Astrocyte of the spinal cord (primary cell): ENCODE results near the gene PKD2L1.

Experiments used
- DNase-seq: peaks from one replicate; pipeline ENCODE4 v3.0.0; 2011; ENCODE audit warnings: low read depth, low spot score
- H3K4me3 ChIP-seq: 2 replicates; pipeline ENCODE4 v1.5.1; 2011; ENCODE audit warnings: low read depth, mild to moderate bottlenecking, low read length, moderate library complexity
- in situ Hi-C: cut with HindIII; loops from 2 replicates; pipeline ENCODE4 v1.10.0; 2017; ENCODE audit warnings: low sequenced_read_pairs
- TF ChIP-seq, protein P1 (sequence below): IDR thresholded peaks from 2 replicates; pipeline ENCODE4 v1.5.1; 2012; ENCODE audit warnings: low read depth, mild to moderate bottlenecking, low read length, inconsistent platforms

Gene PKD2L1

DNA sequence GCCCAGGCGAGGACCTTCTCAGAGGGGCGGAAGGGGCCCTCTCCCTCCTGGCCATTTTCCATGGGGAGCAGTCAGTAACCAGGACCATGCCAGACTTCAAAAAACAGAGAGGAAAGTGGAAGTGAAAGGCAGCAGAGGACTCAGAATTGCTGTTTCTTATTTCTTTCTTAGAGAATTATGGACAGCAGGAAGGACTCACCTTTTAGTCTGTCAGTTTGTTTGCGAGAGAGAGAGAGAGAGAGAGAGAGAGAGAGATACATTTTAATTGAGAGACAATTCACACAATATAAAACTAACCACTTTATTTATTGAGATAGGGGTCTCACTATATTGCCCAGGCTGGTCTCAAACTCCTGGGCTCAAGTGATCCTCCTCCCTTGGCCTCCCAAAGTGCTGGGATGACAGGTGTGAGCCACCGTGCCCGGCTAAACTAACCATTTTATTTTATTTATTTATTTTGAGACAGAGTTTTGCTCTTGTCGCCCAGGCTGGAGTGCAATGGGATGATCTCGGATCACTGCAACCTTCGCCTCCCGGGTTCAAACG is 41.5 kb upstream of the PKD2L1 start:
- TF ChIP-seq, protein P1, sequence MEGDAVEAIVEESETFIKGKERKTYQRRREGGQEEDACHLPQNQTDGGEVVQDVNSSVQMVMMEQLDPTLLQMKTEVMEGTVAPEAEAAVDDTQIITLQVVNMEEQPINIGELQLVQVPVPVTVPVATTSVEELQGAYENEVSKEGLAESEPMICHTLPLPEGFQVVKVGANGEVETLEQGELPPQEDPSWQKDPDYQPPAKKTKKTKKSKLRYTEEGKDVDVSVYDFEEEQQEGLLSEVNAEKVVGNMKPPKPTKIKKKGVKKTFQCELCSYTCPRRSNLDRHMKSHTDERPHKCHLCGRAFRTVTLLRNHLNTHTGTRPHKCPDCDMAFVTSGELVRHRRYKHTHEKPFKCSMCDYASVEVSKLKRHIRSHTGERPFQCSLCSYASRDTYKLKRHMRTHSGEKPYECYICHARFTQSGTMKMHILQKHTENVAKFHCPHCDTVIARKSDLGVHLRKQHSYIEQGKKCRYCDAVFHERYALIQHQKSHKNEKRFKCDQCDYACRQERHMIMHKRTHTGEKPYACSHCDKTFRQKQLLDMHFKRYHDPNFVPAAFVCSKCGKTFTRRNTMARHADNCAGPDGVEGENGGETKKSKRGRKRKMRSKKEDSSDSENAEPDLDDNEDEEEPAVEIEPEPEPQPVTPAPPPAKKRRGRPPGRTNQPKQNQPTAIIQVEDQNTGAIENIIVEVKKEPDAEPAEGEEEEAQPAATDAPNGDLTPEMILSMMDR, result no peak
- no peak overlapping the region for H3K4me3 ChIP-seq
- in situ Hi-C loops, result no loop called here
- DNase-seq, result no peak

DNA sequence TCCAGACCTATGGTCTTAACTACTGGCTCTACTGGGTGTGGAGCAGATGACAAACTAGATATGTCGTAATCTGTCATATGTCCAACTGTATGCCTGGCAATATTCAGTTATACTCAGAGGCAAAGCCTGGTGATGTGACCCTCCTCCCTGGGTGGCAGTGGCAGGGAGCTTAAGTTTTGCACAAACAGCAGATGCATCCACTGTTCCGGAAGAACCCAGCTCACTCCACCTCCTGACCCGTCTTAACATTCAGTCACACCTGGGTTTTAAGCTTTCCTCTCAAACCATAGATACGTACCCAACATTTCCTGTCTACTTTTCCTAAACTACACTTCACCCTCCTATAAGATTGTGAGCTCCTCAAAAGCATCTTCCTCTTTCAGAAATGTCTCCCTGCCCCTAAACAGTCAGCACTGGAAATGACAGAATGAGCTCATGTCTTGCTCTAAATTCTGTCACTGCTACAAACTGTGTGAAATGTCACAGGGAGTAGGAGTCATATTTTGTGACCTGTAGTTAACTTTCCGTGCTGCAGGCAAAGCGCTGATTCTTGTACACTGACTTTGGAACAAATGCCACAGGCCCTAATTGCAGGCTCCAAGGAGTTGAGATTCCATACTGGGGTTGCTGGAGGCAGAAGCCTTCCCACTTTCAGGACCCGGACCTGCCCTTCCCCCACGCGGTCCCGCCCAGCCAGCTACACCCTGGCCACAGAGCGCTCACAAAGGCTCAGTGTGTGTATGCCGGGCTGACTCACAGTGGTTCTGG is 40.9 kb upstream of the PKD2L1 start:
- no peak overlapping the region for H3K4me3 ChIP-seq
- TF ChIP-seq, protein P1, result no peak
- DNase-seq, result peak; percentile 93
- in situ Hi-C loops, result no loop called here

DNA sequence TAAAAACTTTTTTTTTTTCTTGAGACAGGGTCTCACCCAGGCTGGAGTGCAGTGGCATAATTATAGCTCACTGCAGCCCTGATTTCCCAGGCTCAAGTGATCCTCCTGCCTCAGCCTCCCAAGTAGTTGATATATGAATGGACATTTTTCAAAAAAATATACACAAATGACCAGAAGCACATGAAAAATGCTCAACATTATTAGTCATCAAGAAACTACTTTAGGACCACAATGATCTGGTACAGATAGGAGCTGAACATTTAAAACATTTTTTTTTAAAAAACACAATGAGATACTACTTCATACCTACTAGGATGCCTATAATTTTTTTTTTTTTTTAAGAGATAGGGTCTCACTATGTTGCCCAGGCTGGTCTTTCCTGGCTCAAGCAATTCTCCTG is 38.7 kb upstream of the PKD2L1 start:
- no peak for DNase-seq
- H3K4me3 ChIP-seq, result no peak overlapping the region
- TF ChIP-seq, protein P1, result no peak
- in situ Hi-C loops, result no loop called here

DNA sequence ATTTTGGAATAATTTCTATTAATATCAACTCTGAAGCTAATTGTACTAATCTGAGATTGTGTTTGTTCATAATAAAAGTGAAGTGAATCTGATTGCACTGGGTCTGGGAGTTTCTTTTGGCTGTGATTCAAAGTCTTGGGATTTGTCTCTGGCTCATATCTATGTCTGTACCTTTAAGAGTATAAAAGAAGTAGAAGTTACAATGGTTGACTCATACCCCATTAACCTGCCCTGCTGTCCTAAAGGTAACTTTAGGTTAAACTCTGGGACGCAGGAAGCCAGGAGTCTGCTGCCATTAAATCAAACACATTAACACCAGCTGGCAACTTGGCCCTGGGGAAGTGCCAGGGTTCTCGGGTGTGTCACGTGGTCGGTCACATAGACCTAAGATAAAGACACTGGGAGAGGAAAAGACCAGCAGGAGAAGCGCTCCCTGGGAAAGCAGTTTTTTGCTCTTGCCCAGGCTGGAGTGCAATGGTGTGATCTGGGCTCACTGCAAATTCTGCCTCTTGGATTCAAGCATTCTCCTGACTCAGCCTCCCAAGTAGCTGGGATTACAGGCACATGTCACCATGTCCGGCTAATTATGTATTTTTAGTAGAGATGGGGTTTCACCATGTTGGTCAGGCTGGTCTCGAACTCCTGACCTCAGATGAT is 34.8 kb upstream of the PKD2L1 start:
- TF ChIP-seq, protein P1, result no peak
- DNase-seq, result peak; percentile 92
- no peak overlapping the region for H3K4me3 ChIP-seq
- in situ Hi-C loops, result no loop called here

DNA sequence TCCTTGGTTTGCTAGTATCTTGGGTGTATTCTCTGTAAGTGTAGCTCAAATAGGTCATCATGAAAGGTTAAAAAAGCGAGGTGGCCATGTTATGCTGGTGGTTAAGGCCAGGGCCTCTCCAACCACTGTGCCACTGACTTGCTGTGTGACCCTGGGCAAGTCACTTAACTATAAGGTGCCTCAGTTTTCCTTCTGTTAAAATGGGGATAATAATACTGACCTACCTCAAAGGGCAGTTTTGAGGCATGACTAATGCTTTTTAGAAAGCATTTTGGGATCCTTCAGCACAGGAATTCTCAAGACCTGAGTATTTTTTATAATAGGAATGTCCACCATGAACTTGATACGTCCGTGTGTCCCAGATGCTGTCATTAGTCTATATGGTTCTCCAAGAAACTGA is 34.1 kb upstream of the PKD2L1 start:
- no peak for DNase-seq
- in situ Hi-C loops, result no loop called here
- no peak overlapping the region for H3K4me3 ChIP-seq
- TF ChIP-seq, protein P1, result no peak

DNA sequence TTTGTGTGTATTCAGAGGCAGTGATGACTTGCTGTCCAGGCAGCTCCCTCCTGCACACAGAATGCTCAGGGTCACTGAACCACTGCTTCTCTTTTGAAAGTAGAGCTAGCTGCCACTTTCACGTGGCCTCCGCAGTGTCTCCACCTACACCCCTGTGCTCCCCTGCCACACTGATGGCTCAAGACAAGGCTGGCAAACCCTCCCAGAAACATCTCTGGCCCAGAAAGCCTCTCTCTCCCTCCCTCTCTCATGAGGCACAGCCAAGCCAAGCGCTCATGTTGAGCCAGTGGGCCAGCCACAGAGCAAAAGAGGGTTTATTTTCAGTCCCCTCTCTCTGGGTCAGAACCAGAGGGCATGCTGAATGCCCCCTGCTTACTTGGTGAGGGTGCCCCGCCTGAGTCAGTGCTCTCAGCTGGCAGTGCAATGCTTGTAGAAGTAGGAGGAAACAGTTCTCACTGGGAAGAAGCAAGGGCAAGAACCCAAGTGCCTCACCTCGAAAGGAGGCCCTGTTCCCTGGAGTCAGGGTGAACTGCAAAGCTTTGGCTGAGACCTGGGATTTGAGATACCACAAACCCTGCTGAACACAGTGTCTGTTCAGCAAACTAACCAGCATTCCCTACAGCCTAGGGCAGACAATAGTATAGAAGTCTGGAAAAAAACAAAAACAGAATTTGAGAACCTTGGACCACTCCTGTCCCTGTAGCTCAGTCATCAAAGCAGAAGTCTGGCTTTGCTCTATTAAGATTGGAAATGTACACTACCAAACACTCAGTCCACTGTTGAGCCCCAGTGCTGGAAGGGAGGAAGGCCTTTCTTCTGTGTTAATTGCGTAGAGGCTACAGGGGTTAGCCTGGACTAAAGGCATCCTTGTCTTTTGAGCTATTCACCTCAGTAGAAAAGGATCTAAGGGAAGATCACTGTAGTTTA is 32.8 kb upstream of the PKD2L1 start:
- DNase-seq, result no peak
- TF ChIP-seq, protein P1, result no peak
- H3K4me3 ChIP-seq, result no peak overlapping the region
- in situ Hi-C loops, result no loop called here
